Prostate gland (tissue), 2 donors: ENCODE measurements around the gene ZBTB7C.

Experiments
- POLR2A ChIP-seq: fragments of 450-650 bp; IDR thresholded peaks from one replicate; pipeline ENCODE4 v1.6.1; 2016; ENCODE audit warnings: antibody characterized with exemption, mild to moderate bottlenecking
- POLR2AphosphoS5 ChIP-seq: sonication (generic); formaldehyde crosslinking; IDR thresholded peaks from one replicate; pipeline ENCODE4 v1.6.1; 2017; ENCODE audit warnings: antibody characterized with exemption
- TF ChIP-seq, protein P1 (sequence below), 4 experiments: fragments of 200-600 bp in 2 of 4; fragments of 450-650 bp in 2 of 4; sonication (generic) in 2 of 4; IDR thresholded peaks; 1 replicate in 3 of 4; 2 replicates in 1 of 4; pipeline ENCODE4 v1.5.1; 2016 to 2019; ENCODE audit warnings: antibody characterized with exemption in 4 of 4, mild to moderate bottlenecking in 2 of 4, moderate library complexity in 2 of 4

DNA sequence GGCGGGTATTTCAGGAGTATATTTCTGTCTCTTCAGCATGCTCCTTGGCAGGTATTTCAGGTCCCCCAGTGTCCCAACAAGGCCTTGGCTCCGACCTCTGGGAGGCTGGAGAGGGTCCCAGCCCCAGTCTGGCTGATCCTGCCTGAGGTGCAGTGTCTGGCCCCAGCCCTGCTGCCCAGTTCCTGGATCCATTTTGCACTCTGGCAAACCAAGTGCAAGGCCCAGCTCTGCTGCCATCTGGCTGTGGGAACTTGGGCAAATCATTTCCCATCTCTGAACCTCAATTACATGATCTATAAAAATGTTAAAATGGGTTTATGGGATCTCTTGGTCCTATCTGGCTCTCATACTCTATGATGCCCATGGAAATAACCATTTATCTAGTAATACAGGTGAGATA is 63.6 kb downstream of the ZBTB7C start:
- TF ChIP-seq, protein P1, sequence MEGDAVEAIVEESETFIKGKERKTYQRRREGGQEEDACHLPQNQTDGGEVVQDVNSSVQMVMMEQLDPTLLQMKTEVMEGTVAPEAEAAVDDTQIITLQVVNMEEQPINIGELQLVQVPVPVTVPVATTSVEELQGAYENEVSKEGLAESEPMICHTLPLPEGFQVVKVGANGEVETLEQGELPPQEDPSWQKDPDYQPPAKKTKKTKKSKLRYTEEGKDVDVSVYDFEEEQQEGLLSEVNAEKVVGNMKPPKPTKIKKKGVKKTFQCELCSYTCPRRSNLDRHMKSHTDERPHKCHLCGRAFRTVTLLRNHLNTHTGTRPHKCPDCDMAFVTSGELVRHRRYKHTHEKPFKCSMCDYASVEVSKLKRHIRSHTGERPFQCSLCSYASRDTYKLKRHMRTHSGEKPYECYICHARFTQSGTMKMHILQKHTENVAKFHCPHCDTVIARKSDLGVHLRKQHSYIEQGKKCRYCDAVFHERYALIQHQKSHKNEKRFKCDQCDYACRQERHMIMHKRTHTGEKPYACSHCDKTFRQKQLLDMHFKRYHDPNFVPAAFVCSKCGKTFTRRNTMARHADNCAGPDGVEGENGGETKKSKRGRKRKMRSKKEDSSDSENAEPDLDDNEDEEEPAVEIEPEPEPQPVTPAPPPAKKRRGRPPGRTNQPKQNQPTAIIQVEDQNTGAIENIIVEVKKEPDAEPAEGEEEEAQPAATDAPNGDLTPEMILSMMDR (IDR thresholded peaks at IDR 0.05), result peak in 2 of 4 experiments; percentile 33 to 41
- TF ChIP-seq POLR2AphosphoS5 (no peak), POLR2A (no peak)
